Panc1 (cell line): Measurements from ENCODE around the gene SOX18. TPM values are rescaled to one million over a fixed set of nuclear protein-coding genes. Genes with fewer than 3 reads are reported as not detected.

Experiments
- ATAC-seq: fragments of 200-7000 bp; cut with Tn5 transposase; 2 replicates; pipeline ENCODE4 v1.9.1; 2020; ENCODE audit warnings: mild to moderate bottlenecking, moderate library complexity
- BruUV-seq: library from RNA; stranded (reverse); fragments of 400-500 nt; replicated peaks from 2 replicates; lab custom pipeline; 2021; lab: Mats Ljungman, UMichigan
- CTCF ChIA-PET: fragments of 300-600 bp; sonication (Branson Sonifier 250); formaldehyde crosslinking; loops from one replicate; lab custom pipeline; 2022; ENCODE audit warnings: antibody characterized with exemption; lab: Charles Lee
- POLR2A ChIA-PET: fragments of 300-600 bp; sonication (Branson Sonifier 250); formaldehyde crosslinking; loops from one replicate; lab custom pipeline; 2022; ENCODE audit warnings: antibody characterized with exemption; lab: Charles Lee
- DNase-seq: peaks from one replicate; pipeline ENCODE4 v3.0.0-alpha.2; 2010; ENCODE audit warnings: low read depth, low spot score
- H3K27ac ChIP-seq: 2 replicates; pipeline ENCODE4 v1.5.1; 2011; ENCODE audit warnings: mild to moderate bottlenecking, low read length, inconsistent platforms
- H3K27me3 ChIP-seq: fragments of 200-500 bp; sonication (Bioruptor generic); 2 replicates; pipeline ENCODE4 v1.6.0; 2014; ENCODE audit warnings: low read length, inconsistent platforms; ENCODE audit not compliant: control insufficient read depth, insufficient read depth
- H3K36me3 ChIP-seq: fragments of 200-500 bp; sonication (Bioruptor generic); 2 replicates; pipeline ENCODE4 v1.5.1; 2014; ENCODE audit warnings: inconsistent platforms, mild to moderate bottlenecking, low read length, moderate library complexity; ENCODE audit not compliant: control insufficient read depth, insufficient read depth
- H3K4me1 ChIP-seq: 2 replicates; pipeline ENCODE4 v1.5.1; 2011; ENCODE audit warnings: inconsistent platforms, mild to moderate bottlenecking, low read length, moderate library complexity; ENCODE audit not compliant: control insufficient read depth, insufficient read depth
- H3K4me3 ChIP-seq, 2 experiments: 2 replicates each; pipeline ENCODE4 v1.5.1; 2011 to 2012; ENCODE audit warnings: low read depth in 2 of 2, low read length in 2 of 2, mild to moderate bottlenecking in 2 of 2, inconsistent platforms in 1 of 2, moderate library complexity in 1 of 2
- H3K9me3 ChIP-seq: fragments of 200-500 bp; sonication (Bioruptor generic); 2 replicates; pipeline ENCODE4 v1.5.1; 2014; ENCODE audit warnings: low read depth, mild to moderate bottlenecking, inconsistent platforms, low read length, moderate library complexity; ENCODE audit not compliant: control insufficient read depth, insufficient read depth
- CTCF ChIP-seq: fragments of 450-650 bp; IDR thresholded peaks from 2 replicates; pipeline ENCODE4 v1.5.1; 2017; ENCODE audit warnings: mild to moderate bottlenecking
- POLR2AphosphoS5 ChIP-seq: IDR thresholded peaks from 2 replicates; pipeline ENCODE4 v1.6.1; 2012; ENCODE audit warnings: mild to moderate bottlenecking, low read depth, low read length, moderate library complexity
- REST ChIP-seq, 2 experiments: IDR thresholded peaks; 2 replicates each; pipeline ENCODE4 v1.6.1; 2011 to 2012; ENCODE audit warnings: low read depth in 2 of 2, control low read depth in 1 of 2, low read length in 1 of 2, mild to moderate bottlenecking in 1 of 2, moderate library complexity in 1 of 2; ENCODE audit not compliant: insufficient read depth in 1 of 2
- SIN3A ChIP-seq: IDR thresholded peaks from 2 replicates; pipeline ENCODE4 v1.6.1; 2012; ENCODE audit warnings: low read depth, mild to moderate bottlenecking, low read length, moderate library complexity, borderline replicate concordance; ENCODE audit not compliant: insufficient read depth
- TCF7L2 ChIP-seq: IDR thresholded peaks from 2 replicates; pipeline ENCODE4 v1.6.1; 2011; ENCODE audit warnings: mild to moderate bottlenecking, low read depth, low read length, inconsistent platforms
- in situ Hi-C: cut with HindIII; loops from 2 replicates; pipeline ENCODE4 v1.10.0; 2016; ENCODE audit warnings: low sequenced_read_pairs, low pct_unique_long_range_greater_than_20kb
- intact Hi-C: fragments of 100-400 bp; cut with micrococcal nuclease; formaldehyde crosslinking; loops from one replicate; pipeline ENCODE4 v1.10.0; 2022; ENCODE audit not compliant: unreplicated experiment
- total RNA-seq: library from RNA; stranded (reverse); gene quantifications from one replicate; pipeline ENCODE4 v1.2.1, GENCODE V29; 2021; ENCODE audit not compliant: unreplicated experiment

The SOX18 gene
- total RNA-seq, 1 experiment from 2014 or later: 18.7 TPM

GRCh38 chr20:64010711-64011237 lies 38.7 kb downstream of the SOX18 start:
- TF ChIP-seq TCF7L2 (no peak), SIN3A (no peak), REST (IDR thresholded peaks at IDR 0.05; ENCODE audit: insufficient read depth in 1 of 2, low read depth in 2 of 2, low read length in 1 of 2) (no peak), CTCF (no peak), POLR2AphosphoS5 (no peak)
- CTCF ChIA-PET: no interaction called here
- no peaks in the 10 kb centered on the region for H3K27me3 ChIP-seq
- no peaks in the 10 kb centered on the region for H3K9me3 ChIP-seq
- DNase-seq (no peak), ATAC-seq (no peak)
- intact Hi-C loops (no loop called here), in situ Hi-C loops (no loop called here)
- no peak overlapping the region for H3K4me3 ChIP-seq
- no peak overlapping the region for H3K27ac ChIP-seq
- H3K4me1 ChIP-seq: no peaks in the 10 kb centered on the region
- BruUV-seq: no TSS peak
- H3K36me3 ChIP-seq: peaks cover 20% of the 10 kb centered on the region
- POLR2A ChIA-PET: no interaction called here

- POLR2A ChIA-PET: no interaction called here
These were observed 39.5 kb downstream of the SOX18 start for GRCh38 chr20:64009811-64010387.

More at GRCh38 chr20:64009811-64010387, 39.5 kb downstream of the SOX18 start:
- Histone ChIP-seq H3K4me3 (no peak overlapping the region), H3K36me3 (peaks cover 17% of the 10 kb centered on the region), H3K27me3 (no peaks in the 10 kb centered on the region), H3K9me3 (no peaks in the 10 kb centered on the region), H3K4me1 (no peaks in the 10 kb centered on the region), H3K27ac (no peak overlapping the region)
- CTCF ChIA-PET: no interaction called here
- ATAC-seq (no peak), DNase-seq (no peak)
- intact Hi-C loops (no loop called here), in situ Hi-C loops (no loop called here)
- no peak for TF ChIP-seq CTCF
- no TSS peak for BruUV-seq
